Measurements from ENCODE around the gene SLC25A21. TPM values are rescaled to one million over a fixed set of nuclear protein-coding genes. Genes with fewer than 3 reads are reported as not detected.

The SLC25A21 gene
- total RNA-seq, 2 experiments from 2014 or later, result not detected

- CTCF ChIA-PET, result interaction anchor here (0.8 kb wide), 1 partner anchor 57 kb away, joined by 3 read pairs; no protein-coding TSS in a partner anchor
- Mint-ChIP-seq H3K4me1 (ENCODE audit: low read depth) (peaks cover 33% of the 10 kb centered on the region), H3K4me3 (no peak overlapping the region), H3K27me3 (peaks cover 86% of the 10 kb centered on the region), H3K27ac (no peak overlapping the region), H3K9me3 (peaks cover 5% of the 10 kb centered on the region), H3K36me3 (ENCODE audit: low read depth) (peaks cover 3% of the 10 kb centered on the region)
- ATAC-seq, result no peak
- no peak for TF ChIP-seq CTCF (IDR thresholded peaks at IDR 0.05)
- POLR2A ChIA-PET, result no interaction called here
- DNase-seq, result no peak
- intact Hi-C loops (cut with micrococcal nuclease), result no loop called here
These were observed 510.2 kb downstream of the SLC25A21 start for GRCh38 chr14:36662258-36662542.

- Mint-ChIP-seq H3K9me3 (peaks cover 5% of the 10 kb centered on the region), H3K36me3 (ENCODE audit: low read depth) (peaks cover 3% of the 10 kb centered on the region), H3K27ac (no peak within 1 kb of the TSS), H3K27me3 (peaks cover 87% of the 10 kb centered on the region), H3K4me3 (no peak within 1 kb of the TSS), H3K4me1 (ENCODE audit: low read depth) (peaks cover 33% of the 10 kb centered on the region)
- ATAC-seq (peak; percentile 86), DNase-seq (peak; percentile 62)
- ChIA-PET CTCF (interaction anchor here (0.8 kb wide), 1 partner anchor 57 kb away, joined by 3 read pairs; no protein-coding TSS in a partner anchor), POLR2A (no interaction called here)
- TF ChIP-seq CTCF (IDR thresholded peaks at IDR 0.05), result no peak
- intact Hi-C loops (cut with micrococcal nuclease), result no loop called here
These were observed 510.7 kb downstream of the SLC25A21 start, which contains the start of gene PAX9 for GRCh38 chr14:36661506-36662257. Gene PAX9, plus strand, starts transcription at chr14:36661860. Its CDS starts 230 bp downstream, at chr14:36662090.

- Mint-ChIP-seq H3K27ac (no peak overlapping the region), H3K27me3 (peaks cover 93% of the 10 kb centered on the region), H3K9me3 (peaks cover 5% of the 10 kb centered on the region), H3K4me1 (ENCODE audit: low read depth) (peaks cover 34% of the 10 kb centered on the region), H3K4me3 (no peak overlapping the region), H3K36me3 (ENCODE audit: low read depth) (peaks cover 3% of the 10 kb centered on the region)
- ATAC-seq (no peak), DNase-seq (no peak)
- intact Hi-C loops (cut with micrococcal nuclease), result no loop called here
- ChIA-PET CTCF (no interaction called here), POLR2A (no interaction called here)
- no peak for TF ChIP-seq CTCF (IDR thresholded peaks at IDR 0.05)
These were observed 511.5 kb downstream of the SLC25A21 start for GRCh38 chr14:36660736-36661505.

DNA sequence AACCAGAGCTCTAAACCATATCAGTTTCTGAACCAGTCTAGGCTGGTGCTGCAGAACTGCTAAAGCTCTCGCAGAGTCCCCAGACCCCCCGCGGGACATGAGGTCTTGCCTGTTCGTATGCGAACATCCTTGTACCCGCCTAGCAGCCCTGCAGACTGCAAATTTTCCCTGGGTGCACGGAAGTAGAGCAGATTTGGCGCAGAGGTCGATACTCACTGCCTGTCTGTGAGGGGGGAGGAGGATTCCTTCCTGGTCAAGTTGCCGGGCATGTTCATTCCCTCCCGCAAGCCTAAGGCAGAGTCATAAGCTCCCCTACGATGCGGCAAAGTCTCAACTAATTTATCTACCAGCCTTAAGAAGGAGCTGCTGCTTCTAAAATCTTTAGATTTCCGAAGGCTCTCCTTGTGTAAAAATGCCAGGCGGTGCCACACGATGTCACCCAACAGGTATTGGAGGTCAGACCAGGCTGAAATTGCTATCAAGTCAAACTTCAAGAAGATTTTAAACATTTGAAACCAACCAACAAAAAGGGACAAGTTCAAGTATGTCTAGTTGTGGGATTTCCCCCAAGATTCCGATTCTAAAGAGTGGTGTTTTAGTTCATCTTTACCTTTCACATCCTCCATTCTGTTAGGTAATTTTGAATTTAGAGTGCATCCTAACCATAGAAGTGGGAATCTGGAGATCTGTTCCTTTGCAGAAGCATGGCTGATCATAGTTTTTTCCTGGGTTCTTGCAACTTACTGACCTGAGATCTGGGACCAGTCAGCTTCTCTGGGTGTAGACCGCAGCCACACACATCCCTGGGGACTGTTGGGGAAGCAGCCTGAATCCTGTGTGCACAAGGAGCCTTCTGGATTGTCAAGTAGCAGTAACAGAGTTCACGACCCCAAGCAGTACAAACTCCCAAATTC, 512.3 kb downstream of the SLC25A21 start:
- Mint-ChIP-seq H3K4me1 (ENCODE audit: low read depth) (peaks cover 40% of the 10 kb centered on the region), H3K4me3 (no peak overlapping the region), H3K36me3 (ENCODE audit: low read depth) (peaks cover 3% of the 10 kb centered on the region), H3K27me3 (peaks cover 93% of the 10 kb centered on the region), H3K9me3 (peaks cover 5% of the 10 kb centered on the region), H3K27ac (no peak overlapping the region)
- no peak for DNase-seq
- ChIA-PET POLR2A (no interaction called here), CTCF (interaction anchor here (1.1 kb wide), 1 partner anchor 10 kb away, joined by 3 read pairs; no protein-coding TSS in a partner anchor)
- no peak for TF ChIP-seq CTCF (IDR thresholded peaks at IDR 0.05)
- no peak for ATAC-seq
- intact Hi-C loops (cut with micrococcal nuclease), result loop anchor here (5.0 to 10.0 kb wide), 4 partner anchors 78 to 935 kb away; partner anchors contain the start of genes FOXA1, NKX2-8 and TTC6

Measured in activated CD8-positive, alpha-beta T cell treated with anti-CD3 and anti-CD28 coated beads for 36 hours (primary cell).